Loucy (cell line): ENCODE measurements around the gene NTHL1.

Experiments used
- H2AFZ ChIP-seq: fragments of 200-600 bp; sonication (generic); 2 replicates; pipeline ENCODE4 v1.6.0; 2016; ENCODE audit warnings: antibody characterized with exemption, mild to moderate bottlenecking, low read length, moderate library complexity
- H3F3A ChIP-seq: fragments of 200-600 bp; 2 replicates; pipeline ENCODE4 v1.6.0; 2016; ENCODE audit warnings: antibody characterized with exemption, low read depth, mild to moderate bottlenecking
- H3K27me3 ChIP-seq: fragments of 200-600 bp; sonication (generic); 2 replicates; pipeline ENCODE4 v1.6.1; 2014; ENCODE audit warnings: low read length, mild to moderate bottlenecking; ENCODE audit not compliant: insufficient read depth, poor library complexity, severe bottlenecking
- H3K36me3 ChIP-seq: fragments of 200-600 bp; sonication (generic); 2 replicates; pipeline ENCODE4 v1.6.1; 2016; ENCODE audit warnings: low read length; ENCODE audit not compliant: insufficient read depth
- H3K4me1 ChIP-seq: fragments of 200-600 bp; sonication (generic); 2 replicates; pipeline ENCODE4 v1.5.1; 2014; ENCODE audit warnings: low read length, mild to moderate bottlenecking; ENCODE audit not compliant: insufficient read depth, poor library complexity, severe bottlenecking
- H3K4me2 ChIP-seq: fragments of 200-600 bp; sonication (generic); 2 replicates; pipeline ENCODE4 v1.6.0; 2014; ENCODE audit warnings: antibody characterized with exemption, low read length, low read depth, mild to moderate bottlenecking; ENCODE audit not compliant: poor library complexity, severe bottlenecking
- H3K4me3 ChIP-seq: fragments of 200-600 bp; sonication (generic); 2 replicates; pipeline ENCODE4 v1.5.1; 2014; ENCODE audit warnings: low read length, mild to moderate bottlenecking, mixed read lengths; ENCODE audit not compliant: poor library complexity, severe bottlenecking
- H3K79me2 ChIP-seq: fragments of 200-600 bp; sonication (generic); 2 replicates; pipeline ENCODE4 v1.6.1; 2014; ENCODE audit warnings: low read length; ENCODE audit not compliant: insufficient read depth
- H3K9ac ChIP-seq: fragments of 200-600 bp; sonication (generic); 2 replicates; pipeline ENCODE4 v1.6.0; 2014; ENCODE audit warnings: mild to moderate bottlenecking, low read depth, low read length, moderate library complexity; ENCODE audit not compliant: poor library complexity, severe bottlenecking
- H3K9me2 ChIP-seq: fragments of 200-600 bp; sonication (generic); replicated peaks from 2 replicates; pipeline ENCODE4 v1.6.1; 2016; ENCODE audit warnings: low read depth, low read length, mixed read lengths
- H3K9me3 ChIP-seq: fragments of 200-600 bp; sonication (generic); 2 replicates; pipeline ENCODE4 v1.6.1; 2014; ENCODE audit warnings: mild to moderate bottlenecking, antibody characterized with exemption, low read length, low read depth; ENCODE audit not compliant: insufficient read depth
- H4K20me1 ChIP-seq: fragments of 200-600 bp; sonication (generic); 2 replicates; pipeline ENCODE4 v1.6.0; 2014; ENCODE audit warnings: antibody characterized with exemption, low read length, mild to moderate bottlenecking; ENCODE audit not compliant: insufficient read depth, poor library complexity, severe bottlenecking
- CTCF ChIP-seq: fragments of 200-600 bp; sonication (generic); conservative IDR thresholded peaks from 2 replicates; pipeline ENCODE4 v1.5.1; 2014; ENCODE audit warnings: mild to moderate bottlenecking, antibody characterized with exemption, low read length
- EZH2phosphoT487 ChIP-seq: fragments of 200-600 bp; IDR thresholded peaks from 2 replicates; pipeline ENCODE4 v1.6.1; 2018; ENCODE audit warnings: antibody characterized with exemption, mild to moderate bottlenecking, moderate library complexity, borderline replicate concordance

The NTHL1 gene

GRCh38 chr16:2085669-2086068, 38.0 kb upstream of the NTHL1 start:
- H3K9me3 ChIP-seq = no peaks in the 10 kb centered on the region
- H2AFZ ChIP-seq = no peak overlapping the region
- H3K79me2 ChIP-seq = no peaks in the 10 kb centered on the region
- no peaks in the 10 kb centered on the region for H3K27me3 ChIP-seq
- TF ChIP-seq EZH2phosphoT487 (no peak), CTCF (no peak)
- no peak overlapping the region for H3K9ac ChIP-seq
- no peaks in the 10 kb centered on the region for H3K36me3 ChIP-seq
- H3F3A ChIP-seq = no peaks in the 10 kb centered on the region
- H3K4me3 ChIP-seq = no peak overlapping the region
- no peaks in the 10 kb centered on the region for H3K9me2 ChIP-seq
- no peaks in the 10 kb centered on the region for H3K4me1 ChIP-seq
- H4K20me1 ChIP-seq = no peaks in the 10 kb centered on the region
- no peak overlapping the region for H3K4me2 ChIP-seq

- Histone ChIP-seq H3K36me3 (no peaks in the 10 kb centered on the region), H3K9me3 (no peaks in the 10 kb centered on the region), H3K79me2 (no peaks in the 10 kb centered on the region), H3K4me1 (no peaks in the 10 kb centered on the region), H4K20me1 (no peaks in the 10 kb centered on the region), H2AFZ (no peak overlapping the region), H3K27me3 (no peaks in the 10 kb centered on the region), H3K4me3 (no peak overlapping the region), H3K9me2 (no peaks in the 10 kb centered on the region), H3K4me2 (no peak overlapping the region), H3K9ac (no peak overlapping the region), H3F3A (no peaks in the 10 kb centered on the region)
- no peak for TF ChIP-seq CTCF
- TF ChIP-seq EZH2phosphoT487 = no peak
These were observed 37.4 kb upstream of the NTHL1 start for GRCh38 chr16:2084895-2085625.

GRCh38 chr16:2083876-2084780, 36.5 kb upstream of the NTHL1 start:
- no peaks in the 10 kb centered on the region for H3K4me1 ChIP-seq
- no peaks in the 10 kb centered on the region for H3K27me3 ChIP-seq
- H3K79me2 ChIP-seq = no peaks in the 10 kb centered on the region
- H3K9me3 ChIP-seq = no peaks in the 10 kb centered on the region
- H3F3A ChIP-seq = no peaks in the 10 kb centered on the region
- no peaks in the 10 kb centered on the region for H3K36me3 ChIP-seq
- H4K20me1 ChIP-seq = no peaks in the 10 kb centered on the region
- no peak overlapping the region for H3K9ac ChIP-seq
- H3K9me2 ChIP-seq = no peaks in the 10 kb centered on the region
- no peak overlapping the region for H3K4me2 ChIP-seq
- H3K4me3 ChIP-seq = no peak overlapping the region
- TF ChIP-seq EZH2phosphoT487 (no peak), CTCF (no peak)
- no peak overlapping the region for H2AFZ ChIP-seq
